HG03039 (cell line): ENCODE results near the gene MRGPRG.
"Not testable (repeated sequence)": the region's sequence is repeated elsewhere in the genome, so short reads cannot be mapped to it uniquely, and the experiment has no call there.

Experiments used
- ATAC-seq: cut with Tn5 transposase; IDR thresholded peaks from one replicate; pipeline ENCODE4 v1.9.1; 2021; ENCODE audit warnings: mild to moderate bottlenecking, moderate library complexity; ENCODE audit not compliant: unreplicated experiment

MRGPRG gene

DNA sequence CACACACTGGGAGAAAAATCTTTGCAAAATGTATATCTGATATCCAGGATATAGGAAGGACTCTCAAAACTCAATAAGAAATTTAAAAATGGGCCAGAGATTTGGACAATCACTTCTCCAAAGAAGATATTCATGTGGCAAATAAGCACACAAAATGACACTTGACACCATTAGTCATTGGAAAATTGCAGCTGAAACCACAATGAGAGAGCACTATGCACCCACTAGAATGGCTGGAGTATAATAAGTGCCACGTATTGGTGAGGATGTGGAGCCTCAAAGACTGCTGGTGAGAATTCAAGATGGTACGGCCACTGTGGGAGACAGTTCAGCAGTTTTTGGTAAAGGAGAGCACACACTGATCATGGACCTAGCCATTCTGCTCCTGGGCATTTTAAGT is 40.7 kb downstream of the MRGPRG start:
- no peak for ATAC-seq

GRCh38 chr11:3176487-3176886 is 42.1 kb downstream of the MRGPRG start:
- no peak for ATAC-seq

- ATAC-seq = no peak
Measured at GRCh38 chr11:3175194-3175593, 43.4 kb downstream of the MRGPRG start.

- ATAC-seq = no peak
Measured at GRCh38 chr11:3174387-3174786, 44.2 kb downstream of the MRGPRG start.

GRCh38 chr11:3173795-3174194 is 44.8 kb downstream of the MRGPRG start:
- no peak for ATAC-seq

- ATAC-seq = no peak
Measured at GRCh38 chr11:3171931-3172560, 46.6 kb downstream of the MRGPRG start.

GRCh38 chr11:3170756-3171650 is 47.6 kb downstream of the MRGPRG start:
- no peak for ATAC-seq

- no peak for ATAC-seq
Measured at GRCh38 chr11:3170044-3170755, 48.4 kb downstream of the MRGPRG start.

DNA sequence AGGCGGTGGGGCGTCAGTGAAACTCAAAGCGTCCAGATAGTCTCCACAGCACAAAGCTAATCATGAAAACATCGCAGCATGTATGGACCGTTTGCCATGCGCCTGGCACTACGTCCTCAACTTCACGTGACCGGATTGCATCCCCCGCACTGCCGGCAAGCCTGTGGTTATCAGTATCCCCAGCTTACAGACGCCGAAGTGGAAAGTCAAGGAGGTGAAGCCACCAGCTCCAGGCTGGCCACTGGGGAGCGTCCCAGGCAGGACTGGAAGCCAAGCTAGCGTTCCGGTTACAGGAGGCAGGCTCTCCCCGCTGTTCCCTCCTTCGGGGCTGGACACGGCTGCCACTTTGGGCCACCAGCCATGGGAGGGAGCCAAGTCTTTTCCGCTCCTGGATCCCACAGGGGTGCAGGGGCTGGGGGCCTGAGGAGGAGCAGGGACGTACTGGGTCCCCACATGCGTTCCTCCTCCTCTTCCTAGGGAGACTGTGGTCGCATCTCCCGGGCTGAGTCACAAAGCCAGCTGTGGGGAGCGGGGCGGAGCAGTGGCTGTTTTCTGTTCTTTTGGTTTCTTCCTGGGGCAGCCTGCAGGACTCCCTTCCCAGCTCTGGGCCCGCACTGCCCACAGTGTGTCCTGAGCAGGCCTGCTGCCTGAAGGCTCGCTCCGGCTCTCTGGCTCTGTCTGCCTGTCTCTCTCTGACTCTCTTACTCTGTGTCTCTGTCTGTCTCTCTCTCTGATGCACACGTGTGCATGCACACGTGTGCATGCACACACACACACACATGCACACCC is 49.2 kb downstream of the MRGPRG start:
- no peak for ATAC-seq

DNA sequence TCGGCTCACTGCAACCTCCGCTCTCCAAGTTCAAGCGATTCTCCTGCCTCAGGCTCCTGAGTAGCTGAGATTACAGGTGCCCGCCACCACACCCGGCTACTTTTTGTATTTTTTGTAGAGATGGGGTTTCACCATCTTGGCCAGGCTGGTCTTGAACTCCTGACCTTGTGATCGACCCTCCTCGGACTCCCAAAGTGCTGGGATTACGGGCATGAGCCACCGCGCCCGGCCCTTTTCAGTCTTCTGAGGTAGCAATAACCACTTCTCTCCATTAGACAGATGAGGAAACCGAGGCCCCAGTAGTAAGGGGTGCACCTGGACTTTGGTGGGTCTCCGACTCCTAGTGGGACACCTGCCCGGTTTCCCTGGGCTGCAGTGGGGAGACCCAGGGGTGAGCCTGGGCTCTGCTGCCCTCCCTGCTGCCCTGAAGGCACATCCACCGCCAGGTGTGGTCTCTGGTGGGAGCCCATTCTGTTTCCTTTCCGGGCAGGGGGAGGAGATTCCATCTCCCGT is 49.8 kb downstream of the MRGPRG start:
- ATAC-seq = not testable (repeated sequence)
